PC-9 (cell line): Measurements from ENCODE around the gene SERINC2. TPM values are rescaled to one million over a fixed set of nuclear protein-coding genes. Genes with fewer than 3 reads are reported as not detected.

Experiments
- BruUV-seq: library from RNA; stranded (reverse); fragments of 400-500 nt; replicated peaks from 2 replicates; lab custom pipeline; 2021; lab: Mats Ljungman, UMichigan
- CTCF ChIA-PET: fragments of 300-600 bp; sonication (Branson Sonifier 250); formaldehyde crosslinking; loops from one replicate; lab custom pipeline; 2022; ENCODE audit warnings: antibody characterized with exemption; lab: Charles Lee
- POLR2A ChIA-PET: fragments of 300-600 bp; sonication (Branson Sonifier 250); formaldehyde crosslinking; loops from one replicate; lab custom pipeline; 2022; ENCODE audit warnings: antibody characterized with exemption; ENCODE audit not compliant: unreplicated experiment; lab: Charles Lee
- DNase-seq, 2 experiments: peaks; one replicate each; pipeline versions ENCODE4 v3.0.0 to v3.0.0-alpha.2; 2015 to 2022; ENCODE audit warnings: mixed read lengths in 1 of 2
- H2AFZ ChIP-seq: fragments of 200-600 bp; sonication (generic); 2 replicates; pipeline ENCODE4 v1.8.1; 2017; ENCODE audit warnings: antibody characterized with exemption
- H3F3A ChIP-seq: fragments of 200-600 bp; sonication (generic); 2 replicates; pipeline ENCODE4 v1.8.1; 2017; ENCODE audit warnings: antibody characterized with exemption, mild to moderate bottlenecking, low read depth; ENCODE audit not compliant: insufficient read depth
- H3K27ac ChIP-seq: fragments of 200-600 bp; sonication (generic); 2 replicates; pipeline ENCODE4 v1.6.1; 2016; ENCODE audit warnings: mixed run types
- H3K27me3 ChIP-seq: fragments of 200-600 bp; sonication (generic); 2 replicates; pipeline ENCODE4 v1.6.1; 2016; ENCODE audit warnings: low read depth, mixed run types; ENCODE audit not compliant: insufficient read depth
- H3K36me3 ChIP-seq: fragments of 200-600 bp; sonication (generic); 2 replicates; pipeline ENCODE4 v1.6.1; 2016; ENCODE audit warnings: low read depth, mixed run types
- H3K4me1 ChIP-seq: fragments of 200-600 bp; sonication (generic); replicated peaks from 2 replicates; pipeline ENCODE4 v1.6.1; 2016; ENCODE audit warnings: mixed run types; ENCODE audit not compliant: insufficient read depth
- H3K4me2 ChIP-seq: fragments of 200-600 bp; sonication (generic); 2 replicates; pipeline ENCODE4 v1.6.1; 2017; ENCODE audit warnings: mixed run types
- H3K4me3 ChIP-seq: fragments of 200-600 bp; sonication (generic); 2 replicates; pipeline ENCODE4 v1.6.1; 2016; ENCODE audit warnings: mixed run types
- H3K79me2 ChIP-seq: fragments of 200-600 bp; sonication (generic); 2 replicates; pipeline ENCODE4 v1.6.1; 2017; ENCODE audit warnings: low read depth, mixed run types
- H3K9me2 ChIP-seq: fragments of 200-600 bp; sonication (generic); 2 replicates; pipeline ENCODE4 v1.8.1; 2017; ENCODE audit warnings: mild to moderate bottlenecking; ENCODE audit not compliant: insufficient read depth
- H3K9me3 ChIP-seq: fragments of 200-600 bp; sonication (generic); 2 replicates; pipeline ENCODE4 v1.8.1; 2016; ENCODE audit warnings: low read depth; ENCODE audit not compliant: insufficient read depth
- H4K20me1 ChIP-seq: fragments of 200-600 bp; sonication (generic); 2 replicates; pipeline ENCODE4 v1.8.1; 2017; ENCODE audit not compliant: insufficient read depth
- CTCF ChIP-seq: fragments of 200-600 bp; sonication (generic); conservative IDR thresholded peaks from 2 replicates; pipeline ENCODE4 v1.6.1; 2017; ENCODE audit warnings: mixed run types, antibody characterized with exemption, mild to moderate bottlenecking, moderate library complexity
- EZH2 ChIP-seq: fragments of 200-600 bp; sonication (generic); IDR thresholded peaks from 2 replicates; pipeline ENCODE4 v1.8.0; 2017; ENCODE audit warnings: antibody characterized with exemption, low read depth
- intact Hi-C: fragments of 100-400 bp; cut with micrococcal nuclease; formaldehyde crosslinking; loops from one replicate; pipeline ENCODE4 v1.10.0; 2022; ENCODE audit not compliant: unreplicated experiment
- total RNA-seq: library from RNA; stranded (reverse); gene quantifications from 2 replicates; pipeline ENCODE4 v1.2.3, GENCODE V29; 2021

The SERINC2 gene
- total RNA-seq, 1 experiment from 2014 or later = 36.0 TPM

- no TSS peak for BruUV-seq
- no peaks in the 10 kb centered on the region for H3F3A ChIP-seq
- H3K9me3 ChIP-seq = no peaks in the 10 kb centered on the region
- H3K9me2 ChIP-seq = no peaks in the 10 kb centered on the region
- no peaks in the 10 kb centered on the region for H3K79me2 ChIP-seq
- no peak overlapping the region for H2AFZ ChIP-seq
- TF ChIP-seq CTCF (no peak), EZH2 (no peak)
- H3K4me2 ChIP-seq = no peak overlapping the region
- no peaks in the 10 kb centered on the region for H3K27me3 ChIP-seq
- no peak for DNase-seq
- POLR2A ChIA-PET = interaction anchor here (0.6 kb wide), 1 partner anchor 16 kb away, joined by 4 read pairs; no protein-coding TSS in a partner anchor
- no peaks in the 10 kb centered on the region for H3K4me1 ChIP-seq
- CTCF ChIA-PET = interaction anchor here (1.7 kb wide), 1 partner anchor 20 kb away, joined by 6 read pairs; no protein-coding TSS in a partner anchor
- H4K20me1 ChIP-seq = no peaks in the 10 kb centered on the region
- intact Hi-C loops = no loop called here
- H3K27ac ChIP-seq = no peak overlapping the region
- no peak overlapping the region for H3K4me3 ChIP-seq
- no peaks in the 10 kb centered on the region for H3K36me3 ChIP-seq
Measured at GRCh38 chr1:31374511-31375196, 38.4 kb upstream of the SERINC2 start.

- BruUV-seq = no TSS peak
- no peak overlapping the region for H2AFZ ChIP-seq
- intact Hi-C loops = no loop called here
- H3K36me3 ChIP-seq = no peaks in the 10 kb centered on the region
- H3K27ac ChIP-seq = no peak overlapping the region
- no peaks in the 10 kb centered on the region for H3K27me3 ChIP-seq
- no peaks in the 10 kb centered on the region for H3K9me3 ChIP-seq
- no peaks in the 10 kb centered on the region for H4K20me1 ChIP-seq
- peaks cover 3% of the 10 kb centered on the region; the same call in 1 of the 2 replicates for H3F3A ChIP-seq
- no peak for TF ChIP-seq CTCF
- no peak for TF ChIP-seq EZH2
- DNase-seq = no peak
- no peak overlapping the region for H3K4me2 ChIP-seq
- no peaks in the 10 kb centered on the region for H3K9me2 ChIP-seq
- H3K4me1 ChIP-seq = peaks cover 13% of the 10 kb centered on the region
- no peaks in the 10 kb centered on the region for H3K79me2 ChIP-seq
- POLR2A ChIA-PET = no interaction called here
- CTCF ChIA-PET = no interaction called here
- no peak overlapping the region for H3K4me3 ChIP-seq
Measured at GRCh38 chr1:31376375-31377134, 36.5 kb upstream of the SERINC2 start.

- no peaks in the 10 kb centered on the region for H3K27me3 ChIP-seq
Measured at GRCh38 chr1:31377364-31377863, 35.6 kb upstream of the SERINC2 start.

More at GRCh38 chr1:31377364-31377863, 35.6 kb upstream of the SERINC2 start:
- CTCF ChIA-PET = no interaction called here
- no peak for DNase-seq
- H3K36me3 ChIP-seq = no peaks in the 10 kb centered on the region
- H3F3A ChIP-seq = peaks cover 3% of the 10 kb centered on the region; the same call in 1 of the 2 replicates
- H3K27ac ChIP-seq = no peak overlapping the region
- no peak overlapping the region for H3K4me2 ChIP-seq
- intact Hi-C loops = no loop called here
- no peaks in the 10 kb centered on the region for H3K79me2 ChIP-seq
- no peak for TF ChIP-seq CTCF
- no peak for TF ChIP-seq EZH2
- no peaks in the 10 kb centered on the region for H4K20me1 ChIP-seq
- H3K9me3 ChIP-seq = no peaks in the 10 kb centered on the region
- H3K4me3 ChIP-seq = no peak overlapping the region
- H2AFZ ChIP-seq = no peak overlapping the region
- H3K9me2 ChIP-seq = no peaks in the 10 kb centered on the region
- POLR2A ChIA-PET = no interaction called here
- no TSS peak for BruUV-seq
- H3K4me1 ChIP-seq = peaks cover 22% of the 10 kb centered on the region
